ENCODE results near the gene INHBC.
"Not testable (repeated sequence)": the region's sequence is repeated elsewhere in the genome, so short reads cannot be mapped to it uniquely, and the experiment has no call there.

INHBC gene

GRCh38 chr12:57429473-57430111, 5.0 kb upstream of the INHBC start:
- DNase-seq, result no peak

- no peak for DNase-seq
Measured at GRCh38 chr12:57430112-57430930, 4.3 kb upstream of the INHBC start.

GRCh38 chr12:57430931-57431566, 3.5 kb upstream of the INHBC start, which contains the start of gene R3HDM2:
TSS of gene R3HDM2 (minus strand) at chr12:57431043. CDS start at chr12:57310428, 120,615 bp downstream.
- DNase-seq, result peak; percentile 68

- no peak for DNase-seq
Measured at GRCh38 chr12:57431654-57432188, 2.9 kb upstream of the INHBC start.

GRCh38 chr12:57433370-57433769, 1.2 kb upstream of the INHBC start:
- DNase-seq, result no peak

- DNase-seq, result no peak
Measured at GRCh38 chr12:57435293-57435692, 709 bp downstream of the INHBC start.

GRCh38 chr12:57438400-57438799, 3.8 kb downstream of the INHBC start:
- no peak for DNase-seq

GRCh38 chr12:57439762-57440266, 5.2 kb downstream of the INHBC start:
- DNase-seq, result no peak

- DNase-seq, result not testable (repeated sequence)
Measured at GRCh38 chr12:57441393-57441792, 6.8 kb downstream of the INHBC start.

- no peak for DNase-seq
Measured at GRCh38 chr12:57441846-57442427, 7.4 kb downstream of the INHBC start.

GRCh38 chr12:57444337-57444736, 9.8 kb downstream of the INHBC start:
- DNase-seq, result not testable (repeated sequence)

- no peak for DNase-seq
Measured at GRCh38 chr12:57444744-57445143, 10.2 kb downstream of the INHBC start.

- no peak for DNase-seq
Measured at GRCh38 chr12:57446292-57446960, 11.8 kb downstream of the INHBC start.

GRCh38 chr12:57448669-57449068, 14.1 kb downstream of the INHBC start:
- DNase-seq, result no peak

GRCh38 chr12:57449375-57449774, 14.8 kb downstream of the INHBC start:
- no peak for DNase-seq

GRCh38 chr12:57450057-57450456, 15.5 kb downstream of the INHBC start:
- DNase-seq, result no peak

- no peak for DNase-seq
Measured at GRCh38 chr12:57451233-57451778, 16.7 kb downstream of the INHBC start.

- DNase-seq, result peak; percentile 79
Measured at GRCh38 chr12:57452181-57452936, 17.8 kb downstream of the INHBC start.

GRCh38 chr12:57452937-57453509, 18.4 kb downstream of the INHBC start:
- no peak for DNase-seq

GRCh38 chr12:57454213-57454565, 19.6 kb downstream of the INHBC start:
- DNase-seq, result no peak
